Endodermal cell (in vitro differentiated cells): Measurements from ENCODE around the gene SEPSECS. TPM values are rescaled to one million over a fixed set of nuclear protein-coding genes. Genes with fewer than 3 reads are reported as not detected.

Experiments
- DNase-seq: peaks from one replicate; pipeline ENCODE4 v3.0.0-alpha.2; 2017
- H3K27ac ChIP-seq: 2 replicates; pipeline ENCODE4 v1.5.1; 2013; ENCODE audit warnings: mild to moderate bottlenecking, low read depth, low read length, moderate library complexity
- H3K27me3 ChIP-seq: 2 replicates; pipeline ENCODE4 v1.6.1; 2013; ENCODE audit warnings: mild to moderate bottlenecking, low read length, moderate library complexity; ENCODE audit not compliant: insufficient read depth, control insufficient read depth, poor library complexity, severe bottlenecking
- H3K36me3 ChIP-seq: 2 replicates; pipeline ENCODE4 v1.7.0; 2013; ENCODE audit warnings: mild to moderate bottlenecking, low read length, moderate library complexity; ENCODE audit not compliant: control insufficient read depth, insufficient read depth
- H3K4me1 ChIP-seq: one replicate; pipeline ENCODE4 v1.7.0; 2013; ENCODE audit warnings: low read length; ENCODE audit not compliant: control insufficient read depth, insufficient read depth
- H3K4me3 ChIP-seq: 2 replicates; pipeline ENCODE4 v1.5.1; 2013; ENCODE audit warnings: mild to moderate bottlenecking, low read length, moderate library complexity
- H3K9ac ChIP-seq: 2 replicates; pipeline ENCODE4 v1.6.1; 2013; ENCODE audit warnings: mild to moderate bottlenecking, low read length, moderate library complexity; ENCODE audit not compliant: poor library complexity, severe bottlenecking; ENCODE audit errors: extremely low read depth
- H3K9me3 ChIP-seq: 2 replicates; pipeline ENCODE4 v1.6.1; 2013; ENCODE audit warnings: mild to moderate bottlenecking, low read length, moderate library complexity; ENCODE audit not compliant: control insufficient read depth
- H3K27ac Mint-ChIP-seq: 2 replicates; pipeline ENCODE4 v1.8.0; 2020; ENCODE audit warnings: mixed read lengths
- H3K27me3 Mint-ChIP-seq: 2 replicates; pipeline ENCODE4 v1.8.0; 2021; ENCODE audit warnings: mild to moderate bottlenecking, mixed read lengths; ENCODE audit not compliant: insufficient read depth
- H3K36me3 Mint-ChIP-seq: 2 replicates; pipeline ENCODE4 v1.8.0; 2020; ENCODE audit warnings: low read depth, mixed read lengths
- H3K4me1 Mint-ChIP-seq: 2 replicates; pipeline ENCODE4 v1.8.0; 2020; ENCODE audit warnings: mixed read lengths
- H3K4me3 Mint-ChIP-seq: 2 replicates; pipeline ENCODE4 v1.8.0; 2020; ENCODE audit warnings: mild to moderate bottlenecking, moderate library complexity, mixed read lengths
- H3K9me3 Mint-ChIP-seq: 2 replicates; pipeline ENCODE4 v1.8.0; 2020; ENCODE audit warnings: mild to moderate bottlenecking, mixed read lengths
- CTCF ChIP-seq: fragments of 200-600 bp; sonication (generic); conservative IDR thresholded peaks from 2 replicates; pipeline ENCODE4 v1.5.0; 2021; ENCODE audit warnings: antibody characterized with exemption, mild to moderate bottlenecking
- WGBS, 2 experiments: methylation state at CpG; one replicate each; pipeline versions ENCODE4 v1.1.5 to v1.1.7; 2013; ENCODE audit warnings: missing lambda C conversion rate in 2 of 2, mixed read lengths in 1 of 2; ENCODE audit not compliant: insufficient coverage in 1 of 2, insufficient read length in 1 of 2; 5-methylcytosine and 5-hydroxymethylcytosine counted together
- total RNA-seq, 2 donors: library from RNA; stranded (reverse); fragmentation: NEBNext Ultra II Directional in 1 of 2; extraction: Animal tissue kit (Norgen Biotek cat#: 25700) in 1 of 2; gene quantifications; 2 replicates in 1 of 2; 3 replicates in 1 of 2; pipeline ENCODE4 v1.2.1, GENCODE V29; 2021

Gene SEPSECS
- total RNA-seq, 2 donors from 2014 or later, result 5.9 to 12.6 TPM

GRCh38 chr4:25155947-25156346 lies 4.3 kb downstream of the SEPSECS start:
- no peaks in the 10 kb centered on the region for H3K27me3 ChIP-seq
- Mint-ChIP-seq H3K4me1 (peaks cover 7% of the 10 kb centered on the region), H3K27ac (no peak overlapping the region), H3K4me3 (no peak overlapping the region), H3K36me3 (peaks cover 7% of the 10 kb centered on the region), H3K27me3 (no peaks in the 10 kb centered on the region), H3K9me3 (no peaks in the 10 kb centered on the region)
- no peaks in the 10 kb centered on the region for H3K9me3 ChIP-seq
- H3K36me3 ChIP-seq, result peaks cover 3% of the 10 kb centered on the region
- H3K9ac ChIP-seq, result no peak overlapping the region
- 93 to 95% methylated on average over 2 to 5 of the region's 5 CpGs for WGBS, 2 experiments
- no peak overlapping the region for H3K4me3 ChIP-seq
- peaks cover under 1% of the 10 kb centered on the region for H3K4me1 ChIP-seq
- DNase-seq, result no peak
- H3K27ac ChIP-seq, result no peak overlapping the region
- TF ChIP-seq CTCF, result no peak

- Histone ChIP-seq H3K4me3 (no peak overlapping the region), H3K9me3 (no peaks in the 10 kb centered on the region), H3K27ac (no peak overlapping the region), H3K27me3 (no peaks in the 10 kb centered on the region), H3K9ac (no peak overlapping the region), H3K36me3 (peaks cover 9% of the 10 kb centered on the region), H3K4me1 (no peaks in the 10 kb centered on the region)
- WGBS, 2 experiments, result 96 to 100% methylated on average over 1 to 4 of the region's 4 CpGs
- Mint-ChIP-seq H3K27ac (peak overlapping the region; percentile 17), H3K27me3 (no peaks in the 10 kb centered on the region), H3K4me1 (peaks cover 4% of the 10 kb centered on the region), H3K36me3 (peaks cover 13% of the 10 kb centered on the region), H3K9me3 (no peaks in the 10 kb centered on the region), H3K4me3 (no peak overlapping the region)
- no peak for TF ChIP-seq CTCF
- no peak for DNase-seq
Measured at GRCh38 chr4:25154594-25155265, 5.5 kb downstream of the SEPSECS start.

- H3K36me3 ChIP-seq, result peaks cover 6% of the 10 kb centered on the region
- no peak for DNase-seq
- Mint-ChIP-seq H3K4me3 (no peak overlapping the region), H3K27ac (no peak overlapping the region), H3K36me3 (peaks cover 6% of the 10 kb centered on the region), H3K4me1 (no peaks in the 10 kb centered on the region), H3K27me3 (no peaks in the 10 kb centered on the region), H3K9me3 (no peaks in the 10 kb centered on the region)
- no peak overlapping the region for H3K27ac ChIP-seq
- no peaks in the 10 kb centered on the region for H3K9me3 ChIP-seq
- WGBS, 2 experiments, result 91% methylated on average over 1 of the region's 1 CpG; no CpG with 5 or more reads in 1 of the 2 experiments
- H3K4me3 ChIP-seq, result no peak overlapping the region
- H3K27me3 ChIP-seq, result no peaks in the 10 kb centered on the region
- no peaks in the 10 kb centered on the region for H3K4me1 ChIP-seq
- no peak for TF ChIP-seq CTCF
- no peak overlapping the region for H3K9ac ChIP-seq
Measured at GRCh38 chr4:25146076-25146475, 14.2 kb downstream of the SEPSECS start.
